B cell (primary cell): ENCODE measurements around the gene MAGI2. TPM values are rescaled to one million over a fixed set of nuclear protein-coding genes. Genes with fewer than 3 reads are reported as not detected.

Source experiments
- ATAC-seq: fragments of 200-7000 bp; cut with Tn5 transposase; one replicate; pipeline ENCODE4 v1.10.0; 2021; ENCODE audit warnings: low read depth, mild to moderate bottlenecking, moderate number of reproducible peaks, moderate library complexity
- CTCF ChIA-PET: fragments of 350-600 bp; sonication (Branson Sonifier 250); formaldehyde crosslinking; loops from one replicate; lab custom pipeline; 2021; ENCODE audit warnings: antibody characterized with exemption, inconsistent platforms; lab: Charles Lee
- POLR2A ChIA-PET: fragments of 350-600 bp; sonication (Branson Sonifier 250); formaldehyde crosslinking; loops from one replicate; lab custom pipeline; 2021; ENCODE audit warnings: antibody characterized with exemption; lab: Charles Lee
- DNase-seq: peaks from one replicate; pipeline ENCODE4 v3.0.0; 2013
- H2AFZ ChIP-seq: 2 replicates; pipeline ENCODE4 v1.6.1; 2012; ENCODE audit warnings: mild to moderate bottlenecking, low read depth, low read length; ENCODE audit not compliant: insufficient read depth, poor library complexity, severe bottlenecking
- H3K27ac ChIP-seq, 2 donors: 1 replicate in 1 of 2; 2 replicates in 1 of 2; pipeline ENCODE4 v1.5.1; 2012 to 2013; ENCODE audit warnings: low read length in 2 of 2, mild to moderate bottlenecking in 2 of 2, moderate library complexity in 1 of 2
- H3K27me3 ChIP-seq, 4 experiments: fragments of 200-600 bp in 1 of 4; sonication (generic) in 1 of 4; replicated peaks in 1 of 4; 1 replicate in 2 of 4; 2 replicates in 2 of 4; pipeline versions ENCODE4 v1.6.1 to v1.7.0; 2013 to 2016; ENCODE audit warnings: low read length in 3 of 4, mild to moderate bottlenecking in 2 of 4, mixed read lengths in 1 of 4, moderate library complexity in 1 of 4; ENCODE audit not compliant: insufficient read depth in 4 of 4, control insufficient read depth in 3 of 4; ENCODE audit errors: control extremely low read depth in 1 of 4
- H3K36me3 ChIP-seq, 2 experiments: replicated peaks in 1 of 2; 1 replicate in 1 of 2; 2 replicates in 1 of 2; pipeline versions ENCODE4 v1.6.1 to v1.7.1; 2013; ENCODE audit warnings: low read length in 1 of 2; ENCODE audit not compliant: insufficient read depth in 2 of 2, control insufficient read depth in 1 of 2; ENCODE audit errors: control extremely low read depth in 1 of 2, extremely low read depth in 1 of 2
- H3K4me1 ChIP-seq, 2 donors: fragments of 200-600 bp in 1 of 2; sonication (generic) in 1 of 2; 1 replicate in 1 of 2; 2 replicates in 1 of 2; pipeline versions ENCODE4 v1.5.1 to v1.6.1; 2013 to 2017; ENCODE audit warnings: low read length in 2 of 2; ENCODE audit not compliant: control insufficient read depth in 2 of 2, insufficient read depth in 2 of 2
- H3K4me2 ChIP-seq: replicated peaks from 2 replicates; pipeline ENCODE3; 2012; ENCODE audit warnings: mild to moderate bottlenecking, low read depth, low read length; ENCODE audit not compliant: poor library complexity, severe bottlenecking
- H3K4me3 ChIP-seq, 5 experiments: fragments of 200-600 bp in 1 of 5; sonication (generic) in 1 of 5; 1 replicate in 3 of 5; 2 replicates in 2 of 5; pipeline versions ENCODE4 v1.5.1 to v1.7.0; 2011 to 2016; ENCODE audit warnings: low read length in 4 of 5, mild to moderate bottlenecking in 4 of 5, low read depth in 2 of 5, control low read depth in 1 of 5, moderate library complexity in 1 of 5; ENCODE audit not compliant: insufficient read depth in 1 of 5; ENCODE audit errors: control extremely low read depth in 1 of 5, extremely low read depth in 1 of 5
- H3K79me2 ChIP-seq: fragments of 200-600 bp; sonication (generic); one replicate; pipeline ENCODE4 v1.6.0; 2016; ENCODE audit warnings: low read length; ENCODE audit not compliant: control insufficient read depth, insufficient read depth
- H3K9ac ChIP-seq: fragments of 200-600 bp; sonication (generic); 2 replicates; pipeline ENCODE4 v1.6.1; 2017; ENCODE audit warnings: mild to moderate bottlenecking, low read length, moderate library complexity
- H3K9me3 ChIP-seq, 3 donors: one replicate each; pipeline versions ENCODE4 v1.6.1 to v1.7.1; 2013; ENCODE audit warnings: low read length in 2 of 3; ENCODE audit not compliant: control insufficient read depth in 2 of 3, insufficient read depth in 1 of 3; ENCODE audit errors: control extremely low read depth in 1 of 3
- H4K20me1 ChIP-seq: 2 replicates; pipeline ENCODE4 v1.6.0; 2012; ENCODE audit warnings: mild to moderate bottlenecking, low read length; ENCODE audit not compliant: insufficient read depth, control insufficient read depth, poor library complexity, severe bottlenecking
- H3K27ac Mint-ChIP-seq: one replicate; pipeline ENCODE4 v1.8.0; 2021; ENCODE audit warnings: mixed read lengths
- H3K27me3 Mint-ChIP-seq: one replicate; pipeline ENCODE4 v1.8.0; 2021; ENCODE audit warnings: mixed read lengths
- H3K4me1 Mint-ChIP-seq: one replicate; pipeline ENCODE4 v1.8.0; 2021; ENCODE audit warnings: mixed read lengths
- H3K4me3 Mint-ChIP-seq: one replicate; pipeline ENCODE4 v1.8.0; 2021; ENCODE audit warnings: mixed read lengths
- H3K9me3 Mint-ChIP-seq: one replicate; pipeline ENCODE4 v1.8.0; 2022; ENCODE audit warnings: mixed read lengths; ENCODE audit not compliant: insufficient read depth
- CTCF ChIP-seq: fragments of 200-600 bp; IDR thresholded peaks from one replicate; pipeline ENCODE4 v1.8.0; 2022; ENCODE audit warnings: antibody characterized with exemption, mild to moderate bottlenecking
- EZH2 ChIP-seq: IDR thresholded peaks from 2 replicates; pipeline ENCODE4 v1.6.1; 2012; ENCODE audit warnings: borderline replicate concordance, low read depth, mild to moderate bottlenecking, moderate library complexity, low read length; ENCODE audit not compliant: insufficient read depth, poor library complexity, severe bottlenecking
- intact Hi-C: fragments of 100-400 bp; cut with micrococcal nuclease; formaldehyde crosslinking; loops from one replicate; pipeline ENCODE4 v1.10.0; 2022
- polyA plus RNA-seq: library from polyadenylated mRNA; depleted of rRNA; stranded (reverse); fragments of >200 nt; gene quantifications from 2 replicates; pipeline ENCODE4 v1.2.3, GENCODE V29; 2012
- total RNA-seq, 2 donors: library from RNA; stranded (reverse); fragments of 120-200 nt in 1 of 2; gene quantifications; 1 replicate in 1 of 2; 2 replicates in 1 of 2; pipeline versions ENCODE4 v1.2.3 to v1.2.4, GENCODE V29; 2013 to 2022

Gene MAGI2
- total and polyA plus RNA-seq, 2 donors (not counting 1 experiment from before 2014, with no cell fraction given), result 0.16 to 0.64 TPM

DNA sequence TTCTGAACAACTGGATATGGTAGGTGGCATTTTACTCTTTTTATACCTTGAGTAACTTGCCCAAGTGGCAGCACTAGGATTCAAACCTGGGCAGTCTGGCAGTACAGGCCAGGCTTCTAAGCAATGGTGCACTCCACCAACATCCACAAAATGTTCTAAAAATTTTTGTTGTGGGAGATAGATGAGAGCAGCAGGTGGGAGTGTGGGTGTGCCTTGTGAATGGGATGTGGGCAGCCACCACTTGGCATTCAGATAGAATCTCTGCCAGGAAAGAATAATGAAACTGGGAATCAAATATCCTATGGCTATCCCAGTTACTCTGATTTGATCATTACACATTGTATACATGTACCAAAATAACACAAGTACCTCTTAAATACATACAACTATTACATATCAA is 810.7 kb downstream of the MAGI2 start:
- CTCF ChIA-PET, result no interaction called here
- H3K27me3 ChIP-seq, result no peaks in the 10 kb centered on the region
- no peak for TF ChIP-seq CTCF
- no peaks in the 10 kb centered on the region for H3K27me3 Mint-ChIP-seq
- H3K79me2 ChIP-seq, result no peaks in the 10 kb centered on the region
- H3K4me3 Mint-ChIP-seq, result no peak overlapping the region
- no peaks in the 10 kb centered on the region for H3K4me1 ChIP-seq
- no peaks in the 10 kb centered on the region for H3K4me1 Mint-ChIP-seq
- H3K27ac Mint-ChIP-seq, result no peak overlapping the region
- H3K27ac ChIP-seq, result no peak overlapping the region
- H3K4me2 ChIP-seq, result no peak overlapping the region
- no peak overlapping the region for H3K4me3 ChIP-seq
- no peaks in the 10 kb centered on the region for H3K36me3 ChIP-seq
- DNase-seq, result no peak
- POLR2A ChIA-PET, result no interaction called here
- intact Hi-C loops, result no loop called here
- no peaks in the 10 kb centered on the region for H3K9me3 ChIP-seq
- no peaks in the 10 kb centered on the region for H3K9me3 Mint-ChIP-seq
- no peak overlapping the region for H2AFZ ChIP-seq
- no peak for ATAC-seq
- no peak overlapping the region for H3K9ac ChIP-seq
- H4K20me1 ChIP-seq, result no peaks in the 10 kb centered on the region

DNA sequence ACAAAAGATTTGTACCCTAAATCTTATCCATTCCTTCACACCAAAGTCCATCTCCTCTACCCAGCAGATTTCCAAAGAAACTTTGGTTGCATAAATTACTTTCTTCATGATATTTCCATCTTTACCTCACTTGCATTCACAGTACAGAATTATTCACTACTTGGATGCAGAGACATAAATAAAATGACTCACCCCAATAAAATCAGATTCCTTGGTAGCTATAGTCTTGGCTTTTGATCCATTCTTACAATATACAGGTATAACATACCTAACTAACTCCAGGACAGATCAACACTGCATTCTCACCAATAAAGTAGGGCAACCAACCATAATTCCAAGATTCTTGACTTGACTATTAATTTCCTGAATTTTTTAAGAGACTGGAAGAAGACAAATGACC is 815.1 kb downstream of the MAGI2 start:
- Mint-ChIP-seq H3K4me3 (no peak overlapping the region), H3K4me1 (no peaks in the 10 kb centered on the region), H3K9me3 (no peaks in the 10 kb centered on the region), H3K27me3 (no peaks in the 10 kb centered on the region), H3K27ac (no peak overlapping the region)
- H3K9me3 ChIP-seq, result no peaks in the 10 kb centered on the region
- no peaks in the 10 kb centered on the region for H3K27me3 ChIP-seq
- DNase-seq (no peak), ATAC-seq (no peak)
- no peak overlapping the region for H3K4me3 ChIP-seq
- H3K4me1 ChIP-seq, result no peaks in the 10 kb centered on the region
- no peak overlapping the region for H3K27ac ChIP-seq
- no peak overlapping the region for H3K9ac ChIP-seq
- no peaks in the 10 kb centered on the region for H4K20me1 ChIP-seq
- CTCF ChIA-PET, result no interaction called here
- TF ChIP-seq EZH2, result no peak
- TF ChIP-seq CTCF, result no peak
- no peak overlapping the region for H3K4me2 ChIP-seq
- no peaks in the 10 kb centered on the region for H3K79me2 ChIP-seq
- no peak overlapping the region for H2AFZ ChIP-seq
- no peaks in the 10 kb centered on the region for H3K36me3 ChIP-seq
- intact Hi-C loops, result loop anchor here (10.0 kb wide), 1 partner anchor 64 kb away; no protein-coding TSS in a partner anchor
- POLR2A ChIA-PET, result no interaction called here
